ENCODE results near the gene MINDY2. TPM values are rescaled to one million over a fixed set of nuclear protein-coding genes. Genes with fewer than 3 reads are reported as not detected.

MINDY2 gene
- total and polyA plus RNA-seq, 2 of the 8 experiments (the other 6 are each of a cell fraction or from before 2014, with no cell fraction given): 3.1 to 25.7 TPM

DNA sequence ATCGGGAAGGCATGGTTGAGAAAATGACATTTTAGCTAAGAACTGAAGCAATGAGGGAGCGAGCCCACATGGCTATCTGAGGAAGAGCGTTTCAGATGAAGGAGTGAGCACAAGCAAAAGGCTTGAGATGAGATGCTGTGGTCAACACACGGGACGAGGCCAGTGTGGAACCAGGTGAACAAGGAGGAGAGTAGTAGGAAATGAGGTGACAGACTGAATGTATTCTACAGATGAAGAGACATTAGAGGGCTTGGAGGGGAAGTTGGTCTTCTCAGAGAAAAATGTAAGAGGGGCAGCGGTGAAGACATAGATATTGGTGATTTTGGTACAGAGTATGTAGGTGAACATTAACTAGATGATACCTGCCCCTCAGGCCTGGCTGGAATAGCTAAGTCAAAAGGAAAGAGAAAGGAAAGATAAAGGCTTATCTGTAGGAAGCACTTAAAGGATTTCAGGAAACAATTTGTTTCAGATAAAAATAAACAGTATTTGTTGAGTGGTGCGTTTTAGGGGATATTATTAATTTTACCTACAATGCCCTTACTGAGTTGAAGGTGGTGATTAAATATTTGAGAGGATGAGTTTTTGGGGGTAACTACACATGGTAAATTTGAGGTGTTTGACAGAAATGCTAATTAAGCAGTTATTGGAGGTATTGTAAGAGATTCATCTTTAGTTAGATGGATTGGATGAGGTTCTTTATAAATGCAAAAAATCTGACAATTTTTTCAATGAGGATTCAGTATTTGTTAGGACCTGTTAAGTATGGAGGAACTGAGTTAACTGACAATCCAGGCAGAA lies 105.4 kb downstream of the MINDY2 start:
- H4K5ac ChIP-seq (ENCODE audit: insufficient read length, low read depth, low read length): no peak overlapping the region
- no peak overlapping the region for H4K8ac ChIP-seq (ENCODE audit: extremely low read depth, insufficient read depth, low read length)
- no peaks in the 10 kb centered on the region for H3K27me3 ChIP-seq (replicated peaks in 1 of 4; ENCODE audit: control insufficient read depth in 3 of 4, extremely low read depth in 1 of 4, insufficient read depth in 3 of 4, low read length in 3 of 4)
- H3K4me3 ChIP-seq (ENCODE audit: extremely low read depth in 1 of 4, insufficient read depth in 2 of 4, low read depth in 3 of 4, low read length in 4 of 4): no peak overlapping the region
- H2BK5ac ChIP-seq (ENCODE audit: low read depth, low read length): peak overlapping the region; percentile 52; the same call in 1 of the 2 replicates
- H2BK20ac ChIP-seq (ENCODE audit: low read length): no peak overlapping the region
- no peak overlapping the region for H3K27ac ChIP-seq (ENCODE audit: low read depth, low read length)
- no peak overlapping the region; the same call in 1 of the 2 replicates for H3K18ac ChIP-seq (ENCODE audit: extremely low read depth, low read length)
- H4K20me1 ChIP-seq (replicated peaks in 1 of 2; ENCODE audit: control insufficient read depth in 1 of 2, insufficient read depth in 2 of 2, low read length in 2 of 2): peaks cover 0 to 1% of the 10 kb centered on the region in 2 experiments
- no peak overlapping the region for H3K23ac ChIP-seq (ENCODE audit: insufficient read length)
- H3K4me1 ChIP-seq (replicated peaks in 1 of 4; ENCODE audit: control insufficient read depth in 3 of 4, insufficient read depth in 4 of 4, low read length in 3 of 4): no peaks in the 10 kb centered on the region
- H3K14ac ChIP-seq (ENCODE audit: insufficient read length): no peak overlapping the region
- H3K4me2 ChIP-seq (ENCODE audit: insufficient read depth in 1 of 2, low read depth in 2 of 2, low read length in 2 of 2): no peak overlapping the region
- H3K23me2 ChIP-seq (ENCODE audit: low read depth, low read length): 0 out of 2 replicates have a peak, but pooled peaks cover 2% of the 10 kb centered on the region
- no peak overlapping the region for H3K4ac ChIP-seq (replicated peaks; ENCODE audit: insufficient read length, low read depth, low read length)
- H3K79me1 ChIP-seq (ENCODE audit: low read depth, low read length): no peaks in the 10 kb centered on the region; the same call in none of the 2 replicates
- ChIA-PET CTCF (ENCODE audit: partially characterized antibody) (interaction anchor here (1.0 to 1.6 kb wide), 3 partner anchors 8 to 73 kb away, joined by 3 to 7 read pairs (median 3); no protein-coding TSS in a partner anchor), POLR2A (ENCODE audit: partially characterized antibody) (interaction anchor here (0.6 to 5.3 kb wide), 6 partner anchors 9 to 495 kb away, joined by 3 to 46 read pairs (median 3); no protein-coding TSS in a partner anchor)
- H2BK120ac ChIP-seq (replicated peaks; ENCODE audit: low read depth, low read length): no peak overlapping the region
- FAIRE-seq (no peak), DNase-seq (ENCODE audit: low read depth in 1 of 2, low spot score in 2 of 2) (no peak)
- H4K91ac ChIP-seq (replicated peaks; ENCODE audit: insufficient read length, low read length): no peak overlapping the region
- peak; percentile 50 for TF ChIP-seq POLR2AphosphoS5 (IDR thresholded peaks at IDR 0.05; ENCODE audit: low read depth, low read length)
- TF ChIP-seq, protein P1, sequence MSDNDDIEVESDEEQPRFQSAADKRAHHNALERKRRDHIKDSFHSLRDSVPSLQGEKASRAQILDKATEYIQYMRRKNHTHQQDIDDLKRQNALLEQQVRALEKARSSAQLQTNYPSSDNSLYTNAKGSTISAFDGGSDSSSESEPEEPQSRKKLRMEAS (IDR thresholded peaks at IDR 0.05): no peak
- TF ChIP-seq SIX5 (IDR thresholded peaks at IDR 0.05; ENCODE audit: low read depth, low read length): no peak
- no peak for TF ChIP-seq SUZ12 (IDR thresholded peaks at IDR 0.05; ENCODE audit: low read length)
- TF ChIP-seq RXRA (IDR thresholded peaks at IDR 0.05; ENCODE audit: insufficient read depth, low read depth, low read length): no peak
- no peak for TF ChIP-seq YY1 (IDR thresholded peaks at IDR 0.05; ENCODE audit: low read depth, low read length)
- TF ChIP-seq RNF2 (IDR thresholded peaks at IDR 0.05; ENCODE audit: borderline replicate concordance, low read depth, low read length, missing control alignments, poor library complexity, severe bottlenecking): no peak
- H2AK5ac ChIP-seq (ENCODE audit: low read depth, low read length): no peak overlapping the region
- peaks cover 14 to 41% (median 28%) of the 10 kb centered on the region in 4 experiments for H3K36me3 ChIP-seq (ENCODE audit: control insufficient read depth in 2 of 4, insufficient read depth in 4 of 4, low read length in 3 of 4)
- H3K9ac ChIP-seq (replicated peaks in 1 of 4; ENCODE audit: extremely low read depth in 1 of 4, low read depth in 3 of 4, low read length in 3 of 4): no peak overlapping the region
- H3K56ac ChIP-seq (replicated peaks; ENCODE audit: insufficient read length, low read depth, low read length): no peak overlapping the region
- H2BK12ac ChIP-seq (ENCODE audit: low read depth, low read length): no peak overlapping the region
- whole genome bisulfite sequencing, 2 experiments (ENCODE audit: extremely low coverage in 1 of 2, insufficient coverage in 1 of 2, insufficient read length in 1 of 2, insufficient replicate concordance in 2 of 2, low coverage in 1 of 2, low lambda C conversion rate in 2 of 2, missing lambda C conversion rate in 1 of 2): 86% methylated on average over 7 of the region's 7 CpGs; no CpG with 5 or more reads in 1 of the 2 experiments
- H2BK15ac ChIP-seq (ENCODE audit: low read length): no peak overlapping the region
- H2AFZ ChIP-seq (ENCODE audit: low read length): no peak overlapping the region
- H3K9me3 ChIP-seq (ENCODE audit: insufficient read depth in 2 of 2, low read depth in 1 of 2, low read length in 1 of 2): no peaks in the 10 kb centered on the region
- H3K79me2 ChIP-seq (ENCODE audit: control insufficient read depth in 1 of 2, insufficient read depth in 2 of 2, low read length in 2 of 2): no peaks in the 10 kb centered on the region

Measured in H1 (cell line).